ENCODE data around the gene MAL. TPM values are rescaled to one million over a fixed set of nuclear protein-coding genes. Genes with fewer than 3 reads are reported as not detected.

Gene MAL
- polyA plus RNA-seq, 1 of the 3 experiments (the other 2 are of a cell fraction): not detected

DNA sequence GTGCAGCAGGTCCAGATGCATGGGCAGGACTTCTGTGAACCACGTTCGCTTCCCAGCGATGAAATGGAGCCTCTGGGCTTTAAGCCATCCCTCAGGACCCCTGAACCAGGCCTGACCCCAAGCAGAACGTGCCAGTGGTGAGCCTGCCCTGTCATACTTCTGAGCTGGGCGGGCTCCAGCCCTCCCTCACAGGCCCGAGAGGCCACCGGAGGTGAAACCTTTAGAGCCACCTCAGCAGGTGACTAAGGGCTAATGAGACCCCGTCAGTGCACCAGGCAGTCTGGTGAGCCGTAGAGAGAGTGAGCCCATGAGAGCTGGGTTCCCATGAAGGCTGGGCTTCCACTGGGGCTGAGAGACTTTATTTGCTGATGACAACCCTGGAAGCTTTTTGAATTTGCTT lies 8.9 kb upstream of the MAL start:
- Histone ChIP-seq H3K9ac (no peak overlapping the region), H3F3A (replicated peaks; ENCODE audit: insufficient read depth) (no peaks in the 10 kb centered on the region), H3K79me2 (ENCODE audit: insufficient read depth) (no peaks in the 10 kb centered on the region), H3K9me3 (no peaks in the 10 kb centered on the region), H3K4me3 (ENCODE audit: low read depth in 2 of 2, low read length in 1 of 2) (no peak overlapping the region), H3K27ac (ENCODE audit: low read depth in 2 of 2, low read length in 1 of 2) (no peak overlapping the region), H3K4me1 (ENCODE audit: control insufficient read depth in 1 of 2, insufficient read depth in 2 of 2, low read depth in 1 of 2, low read length in 1 of 2) (no peaks in the 10 kb centered on the region), H3K9me2 (no peaks in the 10 kb centered on the region), H3K4me2 (no peak overlapping the region), H2AFZ (ENCODE audit: low read depth) (no peak overlapping the region), H4K20me1 (ENCODE audit: insufficient read depth) (no peaks in the 10 kb centered on the region), H3K36me3 (replicated peaks in 1 of 2; ENCODE audit: control insufficient read depth in 1 of 2, insufficient read depth in 2 of 2, low read length in 1 of 2) (no peaks in the 10 kb centered on the region), H3K27me3 (ENCODE audit: insufficient read depth) (peaks cover 56% of the 10 kb centered on the region)
- no peak for TF ChIP-seq JUND (IDR thresholded peaks at IDR 0.05)
- no peak for TF ChIP-seq NFIC (IDR thresholded peaks at IDR 0.05; ENCODE audit: borderline replicate concordance)
- TF ChIP-seq RXRA (IDR thresholded peaks at IDR 0.05; ENCODE audit: borderline replicate concordance, low read depth): no peak
- TF ChIP-seq, protein P1, sequence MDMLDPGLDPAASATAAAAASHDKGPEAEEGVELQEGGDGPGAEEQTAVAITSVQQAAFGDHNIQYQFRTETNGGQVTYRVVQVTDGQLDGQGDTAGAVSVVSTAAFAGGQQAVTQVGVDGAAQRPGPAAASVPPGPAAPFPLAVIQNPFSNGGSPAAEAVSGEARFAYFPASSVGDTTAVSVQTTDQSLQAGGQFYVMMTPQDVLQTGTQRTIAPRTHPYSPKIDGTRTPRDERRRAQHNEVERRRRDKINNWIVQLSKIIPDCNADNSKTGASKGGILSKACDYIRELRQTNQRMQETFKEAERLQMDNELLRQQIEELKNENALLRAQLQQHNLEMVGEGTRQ (IDR thresholded peaks at IDR 0.05; ENCODE audit: borderline replicate concordance, low read depth, low read length): no peak
- no peak for TF ChIP-seq FOSL2 (IDR thresholded peaks at IDR 0.05; ENCODE audit: borderline replicate concordance, low read depth)
- TF ChIP-seq, protein P2, sequence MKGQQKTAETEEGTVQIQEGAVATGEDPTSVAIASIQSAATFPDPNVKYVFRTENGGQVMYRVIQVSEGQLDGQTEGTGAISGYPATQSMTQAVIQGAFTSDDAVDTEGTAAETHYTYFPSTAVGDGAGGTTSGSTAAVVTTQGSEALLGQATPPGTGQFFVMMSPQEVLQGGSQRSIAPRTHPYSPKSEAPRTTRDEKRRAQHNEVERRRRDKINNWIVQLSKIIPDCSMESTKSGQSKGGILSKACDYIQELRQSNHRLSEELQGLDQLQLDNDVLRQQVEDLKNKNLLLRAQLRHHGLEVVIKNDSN (IDR thresholded peaks at IDR 0.05; ENCODE audit: borderline replicate concordance, low read depth): no peak
- no peak for TF ChIP-seq GABPA (IDR thresholded peaks at IDR 0.05; ENCODE audit: low read depth)
- no peak for TF ChIP-seq TEAD4 (IDR thresholded peaks at IDR 0.05; ENCODE audit: borderline replicate concordance, insufficient read depth)
- no peak for TF ChIP-seq EZH2phosphoT487 (IDR thresholded peaks at IDR 0.05; ENCODE audit: borderline replicate concordance, low read depth)
- TF ChIP-seq NRF1 (IDR thresholded peaks at IDR 0.05; ENCODE audit: low read depth, low read length): no peak
- no peak for TF ChIP-seq EP300 (IDR thresholded peaks at IDR 0.05; ENCODE audit: borderline replicate concordance in 1 of 2, low read depth in 1 of 2, low read length in 1 of 2)
- TF ChIP-seq GATA2 (CRISPR knock-in tag; IDR thresholded peaks at IDR 0.05): no peak
- no peak for TF ChIP-seq TCF12 (IDR thresholded peaks at IDR 0.05)
- TF ChIP-seq YY1 (IDR thresholded peaks at IDR 0.05; ENCODE audit: low read depth): no peak
- TF ChIP-seq MXI1 (IDR thresholded peaks at IDR 0.05; ENCODE audit: low read depth, low read length): no peak
- TF ChIP-seq ELF1 (IDR thresholded peaks at IDR 0.05): no peak
- TF ChIP-seq, protein P3, sequence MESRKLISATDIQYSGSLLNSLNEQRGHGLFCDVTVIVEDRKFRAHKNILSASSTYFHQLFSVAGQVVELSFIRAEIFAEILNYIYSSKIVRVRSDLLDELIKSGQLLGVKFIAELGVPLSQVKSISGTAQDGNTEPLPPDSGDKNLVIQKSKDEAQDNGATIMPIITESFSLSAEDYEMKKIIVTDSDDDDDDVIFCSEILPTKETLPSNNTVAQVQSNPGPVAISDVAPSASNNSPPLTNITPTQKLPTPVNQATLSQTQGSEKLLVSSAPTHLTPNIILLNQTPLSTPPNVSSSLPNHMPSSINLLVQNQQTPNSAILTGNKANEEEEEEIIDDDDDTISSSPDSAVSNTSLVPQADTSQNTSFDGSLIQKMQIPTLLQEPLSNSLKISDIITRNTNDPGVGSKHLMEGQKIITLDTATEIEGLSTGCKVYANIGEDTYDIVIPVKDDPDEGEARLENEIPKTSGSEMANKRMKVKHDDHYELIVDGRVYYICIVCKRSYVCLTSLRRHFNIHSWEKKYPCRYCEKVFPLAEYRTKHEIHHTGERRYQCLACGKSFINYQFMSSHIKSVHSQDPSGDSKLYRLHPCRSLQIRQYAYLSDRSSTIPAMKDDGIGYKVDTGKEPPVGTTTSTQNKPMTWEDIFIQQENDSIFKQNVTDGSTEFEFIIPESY (IDR thresholded peaks at IDR 0.05; ENCODE audit: borderline replicate concordance, low read depth): no peak
- TF ChIP-seq, protein P4, sequence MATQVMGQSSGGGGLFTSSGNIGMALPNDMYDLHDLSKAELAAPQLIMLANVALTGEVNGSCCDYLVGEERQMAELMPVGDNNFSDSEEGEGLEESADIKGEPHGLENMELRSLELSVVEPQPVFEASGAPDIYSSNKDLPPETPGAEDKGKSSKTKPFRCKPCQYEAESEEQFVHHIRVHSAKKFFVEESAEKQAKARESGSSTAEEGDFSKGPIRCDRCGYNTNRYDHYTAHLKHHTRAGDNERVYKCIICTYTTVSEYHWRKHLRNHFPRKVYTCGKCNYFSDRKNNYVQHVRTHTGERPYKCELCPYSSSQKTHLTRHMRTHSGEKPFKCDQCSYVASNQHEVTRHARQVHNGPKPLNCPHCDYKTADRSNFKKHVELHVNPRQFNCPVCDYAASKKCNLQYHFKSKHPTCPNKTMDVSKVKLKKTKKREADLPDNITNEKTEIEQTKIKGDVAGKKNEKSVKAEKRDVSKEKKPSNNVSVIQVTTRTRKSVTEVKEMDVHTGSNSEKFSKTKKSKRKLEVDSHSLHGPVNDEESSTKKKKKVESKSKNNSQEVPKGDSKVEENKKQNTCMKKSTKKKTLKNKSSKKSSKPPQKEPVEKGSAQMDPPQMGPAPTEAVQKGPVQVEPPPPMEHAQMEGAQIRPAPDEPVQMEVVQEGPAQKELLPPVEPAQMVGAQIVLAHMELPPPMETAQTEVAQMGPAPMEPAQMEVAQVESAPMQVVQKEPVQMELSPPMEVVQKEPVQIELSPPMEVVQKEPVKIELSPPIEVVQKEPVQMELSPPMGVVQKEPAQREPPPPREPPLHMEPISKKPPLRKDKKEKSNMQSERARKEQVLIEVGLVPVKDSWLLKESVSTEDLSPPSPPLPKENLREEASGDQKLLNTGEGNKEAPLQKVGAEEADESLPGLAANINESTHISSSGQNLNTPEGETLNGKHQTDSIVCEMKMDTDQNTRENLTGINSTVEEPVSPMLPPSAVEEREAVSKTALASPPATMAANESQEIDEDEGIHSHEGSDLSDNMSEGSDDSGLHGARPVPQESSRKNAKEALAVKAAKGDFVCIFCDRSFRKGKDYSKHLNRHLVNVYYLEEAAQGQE (IDR thresholded peaks at IDR 0.05; ENCODE audit: low read depth, low read length): no peak
- no peak for DNase-seq
- ChIA-PET CTCF (interaction anchor here (1.0 to 1.3 kb wide), 2 partner anchors 30 to 99 kb away, joined by 3 read pairs; no protein-coding TSS in a partner anchor), POLR2A (no interaction called here)
- WGBS (ENCODE audit: low lambda C conversion rate): 38% methylated on average over 8 of the region's 9 CpGs

All from SK-N-SH (cell line).